Endothelial cell of coronary artery (primary cell): ENCODE data around the gene ASAP2. TPM values are rescaled to one million over a fixed set of nuclear protein-coding genes. Genes with fewer than 3 reads are reported as not detected.

ENCODE experiments used
- total RNA-seq: library from RNA; depleted of rRNA; stranded (reverse); fragments of >200 nt; gene quantifications from 2 replicates; pipeline ENCODE4 v1.2.3, GENCODE V29; 2014

Gene ASAP2
- 42.7 and 61.9 TPM in 2 replicates for total RNA-seq

GRCh38 chr2:9205963-9206948 is at the start of gene ASAP2:
TSS of gene ASAP2 (plus strand) at chr2:9206812. CDS start at chr2:9207105, 293 bp downstream.

GRCh38 chr2:9423100-9423921 is 216.7 kb downstream of the ASAP2 start, which contains the start of the genes CPSF3 and ITGB1BP1:
TSS of gene CPSF3 (plus strand) at chr2:9423654. CDS start at chr2:9423774, 120 bp downstream.
TSS of gene ITGB1BP1 (minus strand) at chr2:9423528. CDS start at chr2:9418697, 4,831 bp downstream.

Other genes starting within 250 kb of the ASAP2 start
- 5.6 and 14.1 TPM in 2 replicates for gene MBOAT2, start 203.1 kb upstream of the ASAP2 start, total RNA-seq
- gene ITGB1BP1, start 216.7 kb downstream of the ASAP2 start, total RNA-seq, result 40.7 and 53.2 TPM in 2 replicates
- 45.0 and 53.8 TPM in 2 replicates for gene CPSF3, start 216.8 kb downstream of the ASAP2 start, total RNA-seq